A673 (cell line): Measurements from ENCODE around the gene MYRIP.

Source experiments
- CTCF ChIP-seq: fragments of 300-800, 200-600 bp; sonication (generic); conservative IDR thresholded peaks from 2 replicates; pipeline ENCODE4 v1.5.1; 2017; ENCODE audit warnings: low read depth, mild to moderate bottlenecking, antibody characterized with exemption, low read length, moderate library complexity, mixed read lengths
- EZH2 ChIP-seq: fragments of 200-600 bp; sonication (generic); IDR thresholded peaks from 2 replicates; pipeline ENCODE4 v1.6.1; 2017; ENCODE audit warnings: borderline replicate concordance, low read depth, mild to moderate bottlenecking, mixed read lengths, antibody characterized with exemption, low read length; ENCODE audit not compliant: poor library complexity, severe bottlenecking

- no peak for TF ChIP-seq EZH2
- TF ChIP-seq CTCF: no peak
Measured at GRCh38 chr3:39783680-39784079, 25.7 kb upstream of the MYRIP start.
